Neural progenitor cell (in vitro differentiated cells): ENCODE results near the gene MTHFSD.

Source experiments
- CTCF ChIP-seq: fragments of 200-600 bp; sonication (generic); IDR thresholded peaks from 2 replicates; pipeline ENCODE4 v1.5.1; 2017; ENCODE audit warnings: antibody characterized with exemption, mild to moderate bottlenecking
- EZH2phosphoT487 ChIP-seq: fragments of 200-600 bp; sonication (generic); IDR thresholded peaks from 2 replicates; pipeline ENCODE4 v1.6.1; 2017; ENCODE audit warnings: antibody characterized with exemption

GRCh38 chr16:86546638-86547013 lies 8.4 kb downstream of the MTHFSD start:
- TF ChIP-seq EZH2phosphoT487 (no peak), CTCF (no peak)
